Astrocyte of the spinal cord (primary cell): ENCODE measurements around the gene PIK3R3.

ENCODE experiments used
- DNase-seq: peaks from one replicate; pipeline ENCODE4 v3.0.0; 2011; ENCODE audit warnings: low read depth, low spot score
- H3K4me3 ChIP-seq: 2 replicates; pipeline ENCODE4 v1.5.1; 2011; ENCODE audit warnings: low read depth, mild to moderate bottlenecking, low read length, moderate library complexity
- CTCF ChIP-seq: IDR thresholded peaks from 2 replicates; pipeline ENCODE4 v1.5.1; 2012; ENCODE audit warnings: low read depth, mild to moderate bottlenecking, low read length, inconsistent platforms
- in situ Hi-C: cut with HindIII; loops from 2 replicates; pipeline ENCODE4 v1.10.0; 2017; ENCODE audit warnings: low sequenced_read_pairs

Gene PIK3R3

DNA sequence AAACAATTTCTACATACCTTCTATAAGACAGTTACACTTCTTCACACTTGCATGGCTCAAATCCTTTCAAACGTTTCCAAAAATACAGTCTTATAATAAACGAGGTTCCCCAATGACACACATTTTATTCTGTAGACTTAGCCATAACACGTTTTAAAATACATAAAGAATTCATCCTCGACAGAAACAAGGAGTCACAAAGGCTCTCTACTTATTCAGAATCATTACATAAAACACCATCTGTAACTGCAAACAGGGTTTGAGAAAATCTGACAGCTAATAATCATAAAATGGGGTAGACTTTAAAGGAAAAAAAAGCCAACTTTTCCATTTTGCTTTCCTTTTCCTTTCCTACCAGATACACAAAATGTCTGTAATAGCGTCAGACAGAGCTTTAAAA, 1.8 kb downstream of the PIK3R3 start:
- peak; percentile 23 for DNase-seq
- no peak for TF ChIP-seq CTCF

GRCh38 chr1:46130121-46130520, 2.3 kb downstream of the PIK3R3 start:
- TF ChIP-seq CTCF, result peak; percentile 15
- peak overlapping the region; percentile 90 for H3K4me3 ChIP-seq
- in situ Hi-C loops, result no loop called here
- DNase-seq, result peak; percentile 16

More for the DNA sequence above, 1.8 kb downstream of the PIK3R3 start:
- peak overlapping the region; percentile 90 for H3K4me3 ChIP-seq
- in situ Hi-C loops, result no loop called here

DNA sequence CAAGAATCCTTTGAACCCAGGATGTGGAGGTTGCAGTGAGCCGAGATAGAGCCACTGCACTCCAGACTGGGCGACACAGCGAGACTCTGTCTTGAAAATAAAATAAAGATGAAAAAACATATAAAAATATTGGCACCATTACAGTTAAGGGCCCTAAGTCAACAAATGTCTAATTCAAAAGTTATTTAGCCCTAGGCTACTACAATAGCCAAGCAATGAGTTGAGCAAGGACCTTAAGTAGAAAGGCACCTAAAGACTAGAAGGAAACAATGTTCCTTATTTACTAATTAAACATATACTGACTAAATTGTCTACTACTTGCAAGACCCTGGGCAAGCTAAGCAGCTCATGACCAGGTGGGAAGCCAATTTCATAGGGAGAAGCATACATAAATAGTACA, 4.1 kb downstream of the PIK3R3 start:
- in situ Hi-C loops, result no loop called here
- no peak for TF ChIP-seq CTCF
- H3K4me3 ChIP-seq, result no peak overlapping the region
- DNase-seq, result peak; percentile 12

- in situ Hi-C loops, result no loop called here
- no peak overlapping the region for H3K4me3 ChIP-seq
- DNase-seq, result no peak
- no peak for TF ChIP-seq CTCF
Measured at GRCh38 chr1:46118856-46119255, 13.6 kb downstream of the PIK3R3 start.

GRCh38 chr1:46117810-46118494, 14.5 kb downstream of the PIK3R3 start:
- TF ChIP-seq CTCF, result no peak
- H3K4me3 ChIP-seq, result no peak overlapping the region
- in situ Hi-C loops, result no loop called here
- no peak for DNase-seq

DNA sequence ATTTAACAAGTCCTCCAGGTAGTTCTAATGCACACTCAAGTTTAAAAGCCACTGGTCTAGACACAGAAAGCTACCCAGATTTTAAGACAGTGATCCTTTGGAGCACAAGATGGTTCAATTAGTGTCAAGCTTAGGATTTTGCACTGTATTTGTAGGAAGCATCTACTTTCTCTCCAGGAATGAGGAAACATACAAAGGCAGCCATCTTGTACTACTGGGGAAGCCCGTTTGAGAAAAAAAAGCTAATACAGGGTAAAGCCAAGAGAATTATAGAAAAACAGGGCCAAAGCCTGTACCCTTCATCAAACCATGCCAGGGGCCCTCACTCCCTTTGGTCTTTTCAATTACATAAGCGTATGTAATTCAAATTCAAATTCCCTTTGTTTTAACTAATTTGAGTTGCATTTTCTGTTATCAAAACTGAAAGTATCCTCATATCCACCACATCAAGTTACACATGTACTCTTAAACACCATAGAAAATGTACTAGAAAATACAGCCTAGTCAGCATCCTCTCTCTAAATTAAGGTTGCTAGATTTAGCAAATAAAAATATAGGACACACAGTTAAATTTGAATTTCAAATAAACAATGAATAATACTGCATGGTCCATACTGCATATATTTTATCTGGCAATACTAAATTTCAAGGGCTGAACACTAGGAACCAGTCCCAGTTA, 17.4 kb downstream of the PIK3R3 start:
- no peak for TF ChIP-seq CTCF
- no peak overlapping the region for H3K4me3 ChIP-seq
- in situ Hi-C loops, result no loop called here
- peak; percentile 9 for DNase-seq
